ENCODE data around the gene B3GALT6. TPM values are rescaled to one million over a fixed set of nuclear protein-coding genes. Genes with fewer than 3 reads are reported as not detected.

B3GALT6 gene
- total RNA-seq, 2 donors from 2014 or later, result 8.4 to 9.4 TPM

GRCh38 chr1:1254667-1254998, 22.6 kb downstream of the B3GALT6 start:
- no peaks in the 10 kb centered on the region for H3K9me3 ChIP-seq (ENCODE audit: control insufficient read depth, low read length, poor library complexity, severe bottlenecking)
- Mint-ChIP-seq H3K36me3 (ENCODE audit: low read depth) (no peaks in the 10 kb centered on the region), H3K4me3 (no peak overlapping the region), H3K4me1 (peaks cover 17% of the 10 kb centered on the region), H3K27me3 (no peaks in the 10 kb centered on the region), H3K27ac (peak overlapping the region; percentile 61)
- no peak for DNase-seq
- no peak for ATAC-seq

GRCh38 chr1:1255078-1255477, 23.0 kb downstream of the B3GALT6 start:
- no peaks in the 10 kb centered on the region for H3K9me3 ChIP-seq (ENCODE audit: control insufficient read depth, low read length, poor library complexity, severe bottlenecking)
- H3K36me3 Mint-ChIP-seq (ENCODE audit: low read depth), result no peaks in the 10 kb centered on the region

GRCh38 chr1:1255611-1256010, 23.6 kb downstream of the B3GALT6 start:
- Mint-ChIP-seq H3K36me3 (ENCODE audit: low read depth) (no peaks in the 10 kb centered on the region), H3K4me1 (peaks cover 22% of the 10 kb centered on the region), H3K4me3 (no peak overlapping the region), H3K27me3 (no peaks in the 10 kb centered on the region), H3K27ac (peak overlapping the region; percentile 61)
- ATAC-seq (no peak), DNase-seq (no peak)
- H3K9me3 ChIP-seq (ENCODE audit: control insufficient read depth, low read length, poor library complexity, severe bottlenecking), result no peaks in the 10 kb centered on the region

More at GRCh38 chr1:1255078-1255477, 23.0 kb downstream of the B3GALT6 start:
- Mint-ChIP-seq H3K27me3 (no peaks in the 10 kb centered on the region), H3K4me1 (peaks cover 21% of the 10 kb centered on the region), H3K27ac (peak overlapping the region; percentile 61), H3K4me3 (no peak overlapping the region)
- DNase-seq (no peak), ATAC-seq (no peak)

GRCh38 chr1:1256956-1257871, 25.2 kb downstream of the B3GALT6 start:
- H3K4me3 Mint-ChIP-seq, result no peak overlapping the region
- no peak overlapping the region for H3K27ac Mint-ChIP-seq
- no peak for DNase-seq
- H3K9me3 ChIP-seq (ENCODE audit: control insufficient read depth, low read length, poor library complexity, severe bottlenecking), result no peaks in the 10 kb centered on the region
- no peaks in the 10 kb centered on the region for H3K36me3 Mint-ChIP-seq (ENCODE audit: low read depth)
- no peaks in the 10 kb centered on the region for H3K27me3 Mint-ChIP-seq
- no peak for ATAC-seq
- H3K4me1 Mint-ChIP-seq, result peaks cover 24% of the 10 kb centered on the region

DNA sequence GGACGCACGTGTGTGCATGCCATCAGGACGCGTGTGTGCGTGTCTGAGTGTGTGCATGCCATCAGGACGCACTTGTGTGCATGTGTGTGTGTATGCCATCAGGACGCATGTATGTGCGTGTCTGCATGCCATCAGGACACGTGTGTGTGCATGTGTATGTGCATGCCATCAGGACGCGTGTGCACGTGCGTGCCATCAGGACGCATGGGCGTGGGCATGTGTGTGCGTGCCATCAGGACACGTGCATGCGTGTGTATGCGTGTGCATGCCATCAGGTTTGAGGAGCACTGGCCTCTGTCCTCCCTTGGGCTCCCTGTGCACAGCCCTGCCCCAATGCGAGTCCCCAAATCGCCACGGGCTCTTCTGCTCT, 27.1 kb downstream of the B3GALT6 start:
- H3K36me3 Mint-ChIP-seq (ENCODE audit: low read depth), result no peaks in the 10 kb centered on the region
- no peak overlapping the region for H3K27ac Mint-ChIP-seq
- H3K27me3 Mint-ChIP-seq, result no peaks in the 10 kb centered on the region
- ATAC-seq (no peak), DNase-seq (no peak)
- H3K4me3 Mint-ChIP-seq, result no peak overlapping the region
- H3K9me3 ChIP-seq (ENCODE audit: control insufficient read depth, low read length, poor library complexity, severe bottlenecking), result no peaks in the 10 kb centered on the region
- peaks cover 22% of the 10 kb centered on the region for H3K4me1 Mint-ChIP-seq

GRCh38 chr1:1259540-1259939, 27.5 kb downstream of the B3GALT6 start:
- H3K36me3 Mint-ChIP-seq (ENCODE audit: low read depth), result no peaks in the 10 kb centered on the region
- peaks cover 22% of the 10 kb centered on the region for H3K4me1 Mint-ChIP-seq
- DNase-seq (no peak), ATAC-seq (no peak)
- peak overlapping the region; percentile 86 for H3K27ac Mint-ChIP-seq
- no peak overlapping the region for H3K4me3 Mint-ChIP-seq
- H3K9me3 ChIP-seq (ENCODE audit: control insufficient read depth, low read length, poor library complexity, severe bottlenecking), result no peaks in the 10 kb centered on the region
- no peaks in the 10 kb centered on the region for H3K27me3 Mint-ChIP-seq

GRCh38 chr1:1259951-1260600, 28.0 kb downstream of the B3GALT6 start:
- peaks cover 22% of the 10 kb centered on the region for H3K4me1 Mint-ChIP-seq
- no peak overlapping the region for H3K4me3 Mint-ChIP-seq
- ATAC-seq (no peak), DNase-seq (no peak)
- peak overlapping the region; percentile 86 for H3K27ac Mint-ChIP-seq
- no peaks in the 10 kb centered on the region for H3K36me3 Mint-ChIP-seq (ENCODE audit: low read depth)
- H3K9me3 ChIP-seq (ENCODE audit: control insufficient read depth, low read length, poor library complexity, severe bottlenecking), result no peaks in the 10 kb centered on the region
- no peaks in the 10 kb centered on the region for H3K27me3 Mint-ChIP-seq

DNA sequence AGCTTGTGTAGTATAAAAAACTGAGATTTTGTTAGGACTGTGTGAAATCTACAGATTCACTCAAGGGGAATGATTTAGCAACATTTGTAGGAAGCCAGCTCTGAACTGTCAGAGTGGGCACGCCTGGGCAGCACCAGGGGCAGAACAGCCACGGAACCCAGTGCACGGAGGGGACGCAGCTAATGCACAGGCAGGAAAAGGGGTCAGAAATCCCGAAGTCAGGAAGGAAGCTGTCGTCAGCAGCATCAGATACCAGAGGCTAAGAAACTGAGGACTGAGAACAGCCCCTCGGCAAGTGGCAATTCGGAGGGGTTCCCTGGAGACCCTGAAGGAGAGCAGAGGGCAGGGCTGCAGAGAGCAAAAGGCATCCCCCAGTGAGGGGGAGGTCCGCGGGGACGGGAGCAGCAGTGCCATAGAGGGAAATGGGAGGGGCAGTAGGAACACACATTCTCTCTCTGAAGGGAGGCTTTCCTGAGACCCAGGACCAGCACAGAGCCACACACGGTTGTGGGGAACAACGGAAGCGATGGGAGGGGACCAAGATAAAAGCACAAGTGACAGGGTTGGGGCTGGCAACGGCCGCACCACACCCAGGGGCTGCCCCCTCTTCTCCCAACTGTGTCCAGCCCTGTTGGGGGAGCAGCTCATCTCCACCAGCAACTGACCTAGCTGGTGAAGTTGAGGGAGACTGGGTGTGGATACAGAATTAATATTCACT, 29.0 kb downstream of the B3GALT6 start:
- H3K36me3 Mint-ChIP-seq (ENCODE audit: low read depth), result no peaks in the 10 kb centered on the region

DNA sequence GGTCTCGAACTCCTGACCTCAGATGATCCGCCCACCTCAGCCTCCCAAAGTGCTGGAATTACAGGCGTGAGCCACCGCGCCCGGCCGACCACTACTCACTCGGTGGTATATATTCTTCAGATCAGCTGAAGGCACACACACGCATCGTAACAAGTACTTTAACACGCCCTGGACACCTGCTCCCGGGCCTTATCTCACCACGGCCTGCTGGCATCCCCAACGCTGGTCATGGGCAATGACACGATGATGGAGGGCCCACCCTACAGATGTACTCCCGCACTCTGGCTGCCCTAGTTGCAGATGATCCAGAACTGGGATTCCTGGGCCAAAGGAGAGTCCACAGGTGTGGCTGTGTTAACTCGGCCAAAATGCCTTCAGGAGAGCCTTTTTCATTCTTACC, 30.0 kb downstream of the B3GALT6 start:
- Mint-ChIP-seq H3K4me3 (no peak overlapping the region), H3K4me1 (peaks cover 22% of the 10 kb centered on the region), H3K27me3 (no peaks in the 10 kb centered on the region), H3K36me3 (ENCODE audit: low read depth) (no peaks in the 10 kb centered on the region), H3K27ac (no peak overlapping the region)
- no peak for ATAC-seq
- DNase-seq, result no peak
- no peaks in the 10 kb centered on the region for H3K9me3 ChIP-seq (ENCODE audit: control insufficient read depth, low read length, poor library complexity, severe bottlenecking)

More for the DNA sequence above, 29.0 kb downstream of the B3GALT6 start:
- no peaks in the 10 kb centered on the region for H3K9me3 ChIP-seq (ENCODE audit: control insufficient read depth, low read length, poor library complexity, severe bottlenecking)
- H3K4me3 Mint-ChIP-seq, result peak overlapping the region; percentile 80
- ATAC-seq (peak; percentile 68), DNase-seq (no peak)
- H3K27ac Mint-ChIP-seq, result peak overlapping the region; percentile 86
- H3K27me3 Mint-ChIP-seq, result no peaks in the 10 kb centered on the region
- H3K4me1 Mint-ChIP-seq, result peaks cover 22% of the 10 kb centered on the region

DNA sequence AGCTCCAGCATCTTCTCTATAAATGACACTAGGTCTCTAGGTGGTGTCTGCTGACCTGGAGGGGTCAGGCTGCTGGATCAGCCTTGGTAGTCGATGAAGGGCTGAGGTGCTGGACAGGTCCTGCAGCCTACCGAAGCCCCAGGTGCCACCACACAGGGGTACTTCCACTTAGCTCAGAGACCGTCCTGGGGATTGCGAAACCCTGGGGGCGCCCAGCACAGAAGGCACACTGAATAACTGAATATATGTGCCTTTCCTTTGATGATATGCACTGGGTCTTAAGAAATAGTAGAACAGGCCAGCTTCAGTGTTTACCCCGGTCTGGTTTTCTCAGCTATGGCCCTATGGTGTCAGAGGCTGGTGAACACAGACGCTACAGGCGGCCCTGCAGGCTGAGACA, 30.7 kb downstream of the B3GALT6 start:
- H3K27ac Mint-ChIP-seq, result no peak overlapping the region
- H3K9me3 ChIP-seq (ENCODE audit: control insufficient read depth, low read length, poor library complexity, severe bottlenecking), result no peaks in the 10 kb centered on the region
- no peaks in the 10 kb centered on the region for H3K36me3 Mint-ChIP-seq (ENCODE audit: low read depth)
- H3K4me3 Mint-ChIP-seq, result no peak overlapping the region
- DNase-seq (no peak), ATAC-seq (no peak)
- no peaks in the 10 kb centered on the region for H3K27me3 Mint-ChIP-seq
- peaks cover 22% of the 10 kb centered on the region for H3K4me1 Mint-ChIP-seq

GRCh38 chr1:1264026-1264425, 32.0 kb downstream of the B3GALT6 start:
- no peaks in the 10 kb centered on the region for H3K36me3 Mint-ChIP-seq (ENCODE audit: low read depth)
- H3K27me3 Mint-ChIP-seq, result no peaks in the 10 kb centered on the region
- H3K27ac Mint-ChIP-seq, result peak overlapping the region; percentile 19
- H3K4me3 Mint-ChIP-seq, result no peak overlapping the region
- ATAC-seq, result no peak
- H3K9me3 ChIP-seq (ENCODE audit: control insufficient read depth, low read length, poor library complexity, severe bottlenecking), result no peaks in the 10 kb centered on the region
- no peak for DNase-seq
- peaks cover 21% of the 10 kb centered on the region for H3K4me1 Mint-ChIP-seq

DNA sequence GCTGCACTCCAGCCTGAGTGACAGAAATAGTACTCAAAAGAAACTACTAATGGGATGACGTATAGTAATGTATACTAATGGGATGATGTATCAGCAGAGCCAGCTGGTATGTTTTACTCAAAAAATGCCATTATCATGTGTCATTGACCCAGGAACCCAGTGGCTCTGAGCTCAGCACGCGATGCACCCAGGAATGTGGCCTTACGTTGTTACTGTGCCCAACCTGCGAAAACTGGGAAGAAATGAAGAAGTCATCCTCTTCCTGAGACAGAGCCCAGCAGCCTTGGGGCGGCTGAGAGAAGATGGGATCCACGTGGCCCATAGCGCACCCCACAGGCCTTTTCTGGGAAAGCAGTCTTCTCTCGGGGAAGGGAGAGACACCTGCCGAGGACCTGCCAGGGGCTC, 32.8 kb downstream of the B3GALT6 start:
- no peaks in the 10 kb centered on the region for H3K9me3 ChIP-seq (ENCODE audit: control insufficient read depth, low read length, poor library complexity, severe bottlenecking)
- no peaks in the 10 kb centered on the region for H3K27me3 Mint-ChIP-seq
- peaks cover 19% of the 10 kb centered on the region for H3K4me1 Mint-ChIP-seq
- DNase-seq (no peak), ATAC-seq (peak; percentile 51)
- peak overlapping the region; percentile 19 for H3K27ac Mint-ChIP-seq
- no peaks in the 10 kb centered on the region for H3K36me3 Mint-ChIP-seq (ENCODE audit: low read depth)
- no peak overlapping the region for H3K4me3 Mint-ChIP-seq

- no peaks in the 10 kb centered on the region for H3K27me3 Mint-ChIP-seq
- H3K4me1 Mint-ChIP-seq, result peaks cover 29% of the 10 kb centered on the region
- H3K36me3 Mint-ChIP-seq (ENCODE audit: low read depth), result peaks cover 2% of the 10 kb centered on the region
- no peak overlapping the region for H3K4me3 Mint-ChIP-seq
- no peaks in the 10 kb centered on the region for H3K9me3 ChIP-seq (ENCODE audit: control insufficient read depth, low read length, poor library complexity, severe bottlenecking)
- ATAC-seq (no peak), DNase-seq (no peak)
- H3K27ac Mint-ChIP-seq, result no peak overlapping the region
These were observed 35.6 kb downstream of the B3GALT6 start for GRCh38 chr1:1267488-1268283.

Measured in T-helper 17 cell (primary cell).